B cell (primary cell): ENCODE measurements around the gene CITED4. TPM values are rescaled to one million over a fixed set of nuclear protein-coding genes. Genes with fewer than 3 reads are reported as not detected.

Source experiments
- ATAC-seq: fragments of 200-7000 bp; cut with Tn5 transposase; one replicate; pipeline ENCODE4 v1.10.0; 2021; ENCODE audit warnings: low read depth, mild to moderate bottlenecking, moderate number of reproducible peaks, moderate library complexity
- CTCF ChIA-PET: fragments of 350-600 bp; sonication (Branson Sonifier 250); formaldehyde crosslinking; loops from one replicate; lab custom pipeline; 2021; ENCODE audit warnings: antibody characterized with exemption, inconsistent platforms; lab: Charles Lee
- POLR2A ChIA-PET: fragments of 350-600 bp; sonication (Branson Sonifier 250); formaldehyde crosslinking; loops from one replicate; lab custom pipeline; 2021; ENCODE audit warnings: antibody characterized with exemption; lab: Charles Lee
- DNase-seq: peaks from one replicate; pipeline ENCODE4 v3.0.0; 2013
- H2AFZ ChIP-seq: 2 replicates; pipeline ENCODE4 v1.6.1; 2012; ENCODE audit warnings: mild to moderate bottlenecking, low read depth, low read length; ENCODE audit not compliant: insufficient read depth, poor library complexity, severe bottlenecking
- H3K27ac ChIP-seq, 2 donors: 1 replicate in 1 of 2; 2 replicates in 1 of 2; pipeline ENCODE4 v1.5.1; 2012 to 2013; ENCODE audit warnings: low read length in 2 of 2, mild to moderate bottlenecking in 2 of 2, moderate library complexity in 1 of 2
- H3K27me3 ChIP-seq, 4 experiments: fragments of 200-600 bp in 1 of 4; sonication (generic) in 1 of 4; replicated peaks in 1 of 4; 1 replicate in 2 of 4; 2 replicates in 2 of 4; pipeline versions ENCODE4 v1.6.1 to v1.7.0; 2013 to 2016; ENCODE audit warnings: low read length in 3 of 4, mild to moderate bottlenecking in 2 of 4, mixed read lengths in 1 of 4, moderate library complexity in 1 of 4; ENCODE audit not compliant: insufficient read depth in 4 of 4, control insufficient read depth in 3 of 4; ENCODE audit errors: control extremely low read depth in 1 of 4
- H3K36me3 ChIP-seq, 2 experiments: replicated peaks in 1 of 2; 1 replicate in 1 of 2; 2 replicates in 1 of 2; pipeline versions ENCODE4 v1.6.1 to v1.7.1; 2013; ENCODE audit warnings: low read length in 1 of 2; ENCODE audit not compliant: insufficient read depth in 2 of 2, control insufficient read depth in 1 of 2; ENCODE audit errors: control extremely low read depth in 1 of 2, extremely low read depth in 1 of 2
- H3K4me1 ChIP-seq, 2 donors: fragments of 200-600 bp in 1 of 2; sonication (generic) in 1 of 2; 1 replicate in 1 of 2; 2 replicates in 1 of 2; pipeline versions ENCODE4 v1.5.1 to v1.6.1; 2013 to 2017; ENCODE audit warnings: low read length in 2 of 2; ENCODE audit not compliant: control insufficient read depth in 2 of 2, insufficient read depth in 2 of 2
- H3K4me2 ChIP-seq: replicated peaks from 2 replicates; pipeline ENCODE3; 2012; ENCODE audit warnings: mild to moderate bottlenecking, low read depth, low read length; ENCODE audit not compliant: poor library complexity, severe bottlenecking
- H3K4me3 ChIP-seq, 5 experiments: fragments of 200-600 bp in 1 of 5; sonication (generic) in 1 of 5; 1 replicate in 3 of 5; 2 replicates in 2 of 5; pipeline versions ENCODE4 v1.5.1 to v1.7.0; 2011 to 2016; ENCODE audit warnings: low read length in 4 of 5, mild to moderate bottlenecking in 4 of 5, low read depth in 2 of 5, control low read depth in 1 of 5, moderate library complexity in 1 of 5; ENCODE audit not compliant: insufficient read depth in 1 of 5; ENCODE audit errors: control extremely low read depth in 1 of 5, extremely low read depth in 1 of 5
- H3K79me2 ChIP-seq: fragments of 200-600 bp; sonication (generic); one replicate; pipeline ENCODE4 v1.6.0; 2016; ENCODE audit warnings: low read length; ENCODE audit not compliant: control insufficient read depth, insufficient read depth
- H3K9ac ChIP-seq: fragments of 200-600 bp; sonication (generic); 2 replicates; pipeline ENCODE4 v1.6.1; 2017; ENCODE audit warnings: mild to moderate bottlenecking, low read length, moderate library complexity
- H3K9me3 ChIP-seq, 3 donors: one replicate each; pipeline versions ENCODE4 v1.6.1 to v1.7.1; 2013; ENCODE audit warnings: low read length in 2 of 3; ENCODE audit not compliant: control insufficient read depth in 2 of 3, insufficient read depth in 1 of 3; ENCODE audit errors: control extremely low read depth in 1 of 3
- H4K20me1 ChIP-seq: 2 replicates; pipeline ENCODE4 v1.6.0; 2012; ENCODE audit warnings: mild to moderate bottlenecking, low read length; ENCODE audit not compliant: insufficient read depth, control insufficient read depth, poor library complexity, severe bottlenecking
- H3K27ac Mint-ChIP-seq: one replicate; pipeline ENCODE4 v1.8.0; 2021; ENCODE audit warnings: mixed read lengths
- H3K27me3 Mint-ChIP-seq: one replicate; pipeline ENCODE4 v1.8.0; 2021; ENCODE audit warnings: mixed read lengths
- H3K4me1 Mint-ChIP-seq: one replicate; pipeline ENCODE4 v1.8.0; 2021; ENCODE audit warnings: mixed read lengths
- H3K4me3 Mint-ChIP-seq: one replicate; pipeline ENCODE4 v1.8.0; 2021; ENCODE audit warnings: mixed read lengths
- H3K9me3 Mint-ChIP-seq: one replicate; pipeline ENCODE4 v1.8.0; 2022; ENCODE audit warnings: mixed read lengths; ENCODE audit not compliant: insufficient read depth
- CTCF ChIP-seq: fragments of 200-600 bp; IDR thresholded peaks from one replicate; pipeline ENCODE4 v1.8.0; 2022; ENCODE audit warnings: antibody characterized with exemption, mild to moderate bottlenecking
- EZH2 ChIP-seq: IDR thresholded peaks from 2 replicates; pipeline ENCODE4 v1.6.1; 2012; ENCODE audit warnings: borderline replicate concordance, low read depth, mild to moderate bottlenecking, moderate library complexity, low read length; ENCODE audit not compliant: insufficient read depth, poor library complexity, severe bottlenecking
- WGBS: methylation state at CpG from one replicate; pipeline ENCODE4 v1.1.5; 2013; ENCODE audit warnings: missing lambda C conversion rate; ENCODE audit not compliant: insufficient coverage; 5-methylcytosine and 5-hydroxymethylcytosine counted together
- intact Hi-C: fragments of 100-400 bp; cut with micrococcal nuclease; formaldehyde crosslinking; loops from one replicate; pipeline ENCODE4 v1.10.0; 2022
- polyA plus RNA-seq: library from polyadenylated mRNA; depleted of rRNA; stranded (reverse); fragments of >200 nt; gene quantifications from 2 replicates; pipeline ENCODE4 v1.2.3, GENCODE V29; 2012
- total RNA-seq, 2 donors: library from RNA; stranded (reverse); fragments of 120-200 nt in 1 of 2; gene quantifications; 1 replicate in 1 of 2; 2 replicates in 1 of 2; pipeline versions ENCODE4 v1.2.3 to v1.2.4, GENCODE V29; 2013 to 2022

CITED4 gene
- total and polyA plus RNA-seq, 2 donors (not counting 1 experiment from before 2014, with no cell fraction given): 3.2 to 5.6 TPM

DNA sequence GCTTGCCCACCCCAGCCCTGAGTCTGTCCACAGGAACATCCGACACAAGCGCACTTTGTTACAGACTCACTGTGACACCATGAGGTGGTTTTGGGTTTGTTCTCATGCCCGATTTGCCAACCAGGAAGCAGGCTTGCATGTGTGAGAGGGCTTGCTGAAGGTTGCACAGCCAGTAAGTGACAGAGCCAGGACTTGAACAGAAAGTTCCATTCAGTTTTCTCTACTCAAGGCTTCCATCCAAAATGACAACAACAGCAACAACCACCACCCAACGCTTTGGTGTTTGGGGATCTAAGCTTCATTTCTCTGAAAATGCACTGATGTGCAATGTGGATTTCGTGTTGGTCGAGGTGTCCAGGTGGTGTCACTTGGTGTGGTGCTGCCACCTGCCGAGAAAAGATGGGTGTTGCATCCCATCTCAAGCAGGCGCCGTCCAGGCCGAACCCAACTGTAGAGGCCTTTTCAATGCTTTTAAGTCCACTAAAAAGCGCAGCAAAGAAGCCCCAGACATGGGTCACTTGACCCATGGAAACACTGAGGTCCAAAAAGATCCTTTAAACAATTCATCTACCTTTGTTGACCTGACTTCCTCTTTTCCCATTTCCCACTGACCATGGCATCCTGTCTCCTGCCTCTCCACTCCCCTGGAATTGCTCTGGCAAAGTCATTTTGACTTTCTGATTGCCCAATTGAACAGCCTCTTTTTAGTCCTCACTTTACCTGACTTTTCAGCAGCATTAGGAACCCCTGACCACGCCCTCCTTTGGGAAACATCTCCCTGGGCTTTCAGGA lies 12.2 kb downstream of the CITED4 start:
- H3K4me3 ChIP-seq: no peak overlapping the region
- H3K4me1 ChIP-seq: peaks cover 8% of the 10 kb centered on the region in 2 donors
- H3K79me2 ChIP-seq: no peaks in the 10 kb centered on the region
- Mint-ChIP-seq H3K27me3 (peaks cover 5% of the 10 kb centered on the region), H3K9me3 (no peaks in the 10 kb centered on the region), H3K4me1 (peaks cover 11% of the 10 kb centered on the region), H3K4me3 (peak overlapping the region; percentile 35), H3K27ac (no peak overlapping the region)
- H4K20me1 ChIP-seq: no peaks in the 10 kb centered on the region
- H2AFZ ChIP-seq: peak overlapping the region; percentile 57
- 16% methylated on average over 10 of the region's 12 CpGs for WGBS
- TF ChIP-seq EZH2 (no peak), CTCF (peak; percentile 98)
- ATAC-seq (peak; percentile 98), DNase-seq (peak; percentile 85)
- ChIA-PET POLR2A (no interaction called here), CTCF (interaction anchor here (0.6 to 8.7 kb wide), 28 partner anchors 11 to 729 kb away, joined by 3 to 193 read pairs (median 5); partner anchors contain the start of gene ZNF684)
- no peaks in the 10 kb centered on the region for H3K36me3 ChIP-seq
- intact Hi-C loops: loop anchor here (1.0 to 10.0 kb wide), 3 partner anchors 76 to 708 kb away; partner anchors contain the start of gene ZNF684
- no peaks in the 10 kb centered on the region for H3K9me3 ChIP-seq
- H3K27ac ChIP-seq: no peak overlapping the region
- H3K27me3 ChIP-seq: no peaks in the 10 kb centered on the region
- no peak overlapping the region for H3K9ac ChIP-seq
- peak overlapping the region; percentile 49 for H3K4me2 ChIP-seq
